GM12891 (cell line): ENCODE measurements around the gene POM121L2.

ENCODE experiments used
- POLR2A ChIP-seq: IDR thresholded peaks from 2 replicates; pipeline ENCODE4 v1.6.1; 2011; ENCODE audit warnings: low read depth, low read length, control low read depth
- POLR2AphosphoS5 ChIP-seq: IDR thresholded peaks from 2 replicates; pipeline ENCODE4 v1.6.1; 2011; ENCODE audit warnings: low read depth, low read length, control low read depth
- SPI1 ChIP-seq: IDR thresholded peaks from 2 replicates; pipeline ENCODE4 v1.6.1; 2011; ENCODE audit warnings: low read depth, low read length, control low read depth
- TAF1 ChIP-seq: IDR thresholded peaks from 2 replicates; pipeline ENCODE4 v1.6.1; 2011; ENCODE audit warnings: low read depth, low read length, control low read depth

GRCh38 chr6:27359231-27359630, 47.2 kb upstream of the POM121L2 start:
- no peak for TF ChIP-seq POLR2A
- no peak for TF ChIP-seq TAF1
- no peak for TF ChIP-seq SPI1
- TF ChIP-seq POLR2AphosphoS5: no peak
